ENCODE results near the gene RAPGEF2. TPM values are rescaled to one million over a fixed set of nuclear protein-coding genes. Genes with fewer than 3 reads are reported as not detected.

RAPGEF2 gene
- total and polyA plus RNA-seq, 10 of the 15 experiments (the other 5 are each of a cell fraction or from before 2014, with no cell fraction given), result 0.31 to 24.0 (median 2.9) TPM

DNA sequence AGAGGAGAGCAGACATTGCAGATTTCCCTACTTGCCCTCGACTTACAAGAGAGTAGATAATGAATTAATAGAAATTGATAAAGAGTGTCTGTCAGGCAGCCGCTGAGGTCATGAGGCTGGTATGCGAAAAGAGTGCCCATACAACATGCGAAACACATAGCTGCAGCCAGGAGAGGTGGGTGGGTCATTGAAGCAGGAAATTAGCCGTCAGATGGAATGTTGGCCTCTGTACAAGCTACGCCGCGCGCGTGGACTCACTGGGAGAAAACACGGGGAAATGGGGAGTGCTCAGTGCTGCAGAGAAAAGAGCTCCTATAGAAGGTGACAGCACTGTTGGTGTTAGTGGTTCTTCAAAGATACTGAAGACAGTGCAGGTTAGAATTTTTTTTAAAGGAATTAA lies 125.1 kb downstream of the RAPGEF2 start:
- no peak overlapping the region for H3K4me2 ChIP-seq (ENCODE audit: control insufficient read depth, insufficient read depth)
- H3K27me3 ChIP-seq (replicated peaks in 1 of 2; ENCODE audit: control insufficient read depth in 2 of 2, insufficient read depth in 2 of 2, low read length in 1 of 2), result no peaks in the 10 kb centered on the region
- intact Hi-C loops (cut with micrococcal nuclease; ENCODE audit: unreplicated experiment), result no loop called here
- no peak overlapping the region for H3K4me3 ChIP-seq
- no peak overlapping the region for H3K9ac ChIP-seq (ENCODE audit: control insufficient read depth, insufficient read depth, low read length)
- ChIA-PET CTCF (interaction anchor here (1.1 to 1.2 kb wide), 2 partner anchors 14 to 16 kb away, joined by 3 read pairs; no protein-coding TSS in a partner anchor), RAD21 (ENCODE audit: unreplicated experiment) (interaction anchor here (0.6 kb wide), 1 partner anchor 10 kb away, joined by 3 read pairs; no protein-coding TSS in a partner anchor), POLR2A (no interaction called here), SMC1A (ENCODE audit: uncharacterized antibody, unreplicated experiment) (interaction anchor here (1.1 to 1.6 kb wide), 3 partner anchors 14 to 54 kb away, joined by 3 to 4 read pairs (median 3); no protein-coding TSS in a partner anchor)
- no peaks in the 10 kb centered on the region for H4K20me1 ChIP-seq (ENCODE audit: control insufficient read depth, insufficient read depth)
- H3K36me3 ChIP-seq (ENCODE audit: control insufficient read depth in 2 of 2, insufficient read depth in 2 of 2, low read length in 1 of 2), result no peaks in the 10 kb centered on the region
- no peak overlapping the region for H2AFZ ChIP-seq (ENCODE audit: control insufficient read depth, low read depth, low read length)
- no peak overlapping the region for H3K27ac ChIP-seq (ENCODE audit: control insufficient read depth, insufficient read depth)
- H3K79me2 ChIP-seq (ENCODE audit: control insufficient read depth, insufficient read depth, low read length), result no peaks in the 10 kb centered on the region; the same call in 1 of the 2 replicates
- no peak for ATAC-seq
- no peaks in the 10 kb centered on the region for H3K4me1 ChIP-seq (ENCODE audit: control insufficient read depth, insufficient read depth, low read length)
- no peaks in the 10 kb centered on the region for H3K9me3 ChIP-seq (replicated peaks; ENCODE audit: control insufficient read depth, insufficient read depth, low read length)
- BruUV-seq (replicated peaks), result no TSS peak
- TF ChIP-seq MAX (IDR thresholded peaks at IDR 0.05; ENCODE audit: low read depth, low read length) (no peak), SREBF2 (IDR thresholded peaks at IDR 0.05; ENCODE audit: low read length) (no peak), ASH2L (IDR thresholded peaks at IDR 0.05; ENCODE audit: borderline replicate concordance, low read depth) (no peak), NKRF (conservative IDR thresholded peaks at IDR 0.05) (no peak), TAF1 (IDR thresholded peaks at IDR 0.05; ENCODE audit: borderline replicate concordance, low read depth, low read length) (no peak), PML (IDR thresholded peaks at IDR 0.05; ENCODE audit: low read length) (no peak), EED (IDR thresholded peaks at IDR 0.05; ENCODE audit: low read depth) (no peak), EP300 (IDR thresholded peaks at IDR 0.05; ENCODE audit: borderline replicate concordance in 1 of 2, control insufficient read depth in 1 of 2, low read depth in 2 of 2, low read length in 2 of 2) (no peak)
- DNase-seq (ENCODE audit: low read depth, low spot score), result no peak
- no peak for FAIRE-seq
- in situ Hi-C loops (cut with MboI), result no loop called here
- 97% methylated on average over 11 of the region's 11 CpGs for WGBS (ENCODE audit: insufficient coverage, insufficient replicate concordance, low lambda C conversion rate, missing lambda C conversion rate)
